Osteocyte (in vitro differentiated cells): ENCODE data around the gene NPDC1. TPM values are rescaled to one million over a fixed set of nuclear protein-coding genes. Genes with fewer than 3 reads are reported as not detected.

Experiments used
- DNase-seq: peaks from one replicate; pipeline ENCODE4 v3.0.0; 2021; ENCODE audit warnings: mixed read lengths; ENCODE audit not compliant: unreplicated experiment; ENCODE audit errors: extremely low spot score
- H3K27ac Mint-ChIP-seq: one replicate; pipeline ENCODE4 v1.8.0; 2021; ENCODE audit warnings: mild to moderate bottlenecking, mixed read lengths; ENCODE audit not compliant: unreplicated experiment
- H3K27me3 Mint-ChIP-seq: one replicate; pipeline ENCODE4 v1.8.0; 2021; ENCODE audit warnings: mixed read lengths; ENCODE audit not compliant: unreplicated experiment
- H3K36me3 Mint-ChIP-seq: one replicate; pipeline ENCODE4 v1.8.0; 2021; ENCODE audit warnings: mixed read lengths; ENCODE audit not compliant: unreplicated experiment
- H3K4me1 Mint-ChIP-seq: one replicate; pipeline ENCODE4 v1.8.0; 2021; ENCODE audit warnings: mixed read lengths; ENCODE audit not compliant: unreplicated experiment
- H3K4me3 Mint-ChIP-seq: one replicate; pipeline ENCODE4 v1.8.0; 2021; ENCODE audit warnings: mild to moderate bottlenecking, moderate library complexity, mixed read lengths; ENCODE audit not compliant: unreplicated experiment
- H3K9me3 Mint-ChIP-seq: one replicate; pipeline ENCODE4 v1.8.0; 2021; ENCODE audit warnings: mixed read lengths; ENCODE audit not compliant: unreplicated experiment
- total RNA-seq: library from RNA; stranded (reverse); gene quantifications from 2 replicates; pipeline ENCODE4 v1.2.1, GENCODE V29; 2021
- TF ChIP-seq, protein P1 (sequence below): fragments of 200-600 bp; sonication (generic); IDR thresholded peaks from 2 replicates; pipeline ENCODE4 v1.5.0; 2021; ENCODE audit warnings: antibody characterized with exemption, mild to moderate bottlenecking, moderate library complexity

The NPDC1 gene
- total RNA-seq, 1 donor from 2014 or later, result 91.0 TPM

DNA sequence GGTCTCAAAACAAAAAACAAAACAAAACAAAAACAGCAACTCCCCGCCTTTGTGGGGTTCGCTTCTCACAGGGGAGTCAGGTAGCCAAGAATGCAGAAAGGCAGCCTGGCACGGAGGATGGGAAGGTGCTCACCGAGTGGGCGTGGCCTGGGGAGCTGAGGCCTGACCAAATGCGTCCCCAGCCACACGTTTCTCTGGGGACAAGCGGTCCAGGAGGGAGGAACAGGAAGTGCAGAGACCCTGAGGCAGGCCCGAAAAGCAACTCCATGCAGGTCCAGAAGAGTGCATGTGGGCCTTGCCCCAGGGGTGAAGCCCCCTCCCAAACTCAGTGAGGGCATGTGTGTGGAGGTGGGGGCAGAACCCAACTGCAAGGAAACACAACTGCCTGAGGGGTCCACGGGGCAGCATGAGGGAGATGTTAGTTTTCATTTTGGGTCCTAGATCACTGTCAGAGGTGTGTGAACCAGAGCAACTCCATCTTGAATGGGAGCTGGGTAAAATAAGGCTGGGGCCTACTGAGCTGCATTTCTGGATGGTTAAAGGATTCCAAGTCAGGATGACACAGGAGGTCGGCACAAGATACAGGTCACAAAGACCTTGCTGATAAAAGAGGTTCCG, 28.8 kb upstream of the NPDC1 start:
- Mint-ChIP-seq H3K4me3 (no peak overlapping the region), H3K27ac (no peak overlapping the region), H3K4me1 (peaks cover 17% of the 10 kb centered on the region), H3K36me3 (no peaks in the 10 kb centered on the region), H3K27me3 (no peaks in the 10 kb centered on the region), H3K9me3 (no peaks in the 10 kb centered on the region)
- DNase-seq, result no peak
- TF ChIP-seq, protein P1, sequence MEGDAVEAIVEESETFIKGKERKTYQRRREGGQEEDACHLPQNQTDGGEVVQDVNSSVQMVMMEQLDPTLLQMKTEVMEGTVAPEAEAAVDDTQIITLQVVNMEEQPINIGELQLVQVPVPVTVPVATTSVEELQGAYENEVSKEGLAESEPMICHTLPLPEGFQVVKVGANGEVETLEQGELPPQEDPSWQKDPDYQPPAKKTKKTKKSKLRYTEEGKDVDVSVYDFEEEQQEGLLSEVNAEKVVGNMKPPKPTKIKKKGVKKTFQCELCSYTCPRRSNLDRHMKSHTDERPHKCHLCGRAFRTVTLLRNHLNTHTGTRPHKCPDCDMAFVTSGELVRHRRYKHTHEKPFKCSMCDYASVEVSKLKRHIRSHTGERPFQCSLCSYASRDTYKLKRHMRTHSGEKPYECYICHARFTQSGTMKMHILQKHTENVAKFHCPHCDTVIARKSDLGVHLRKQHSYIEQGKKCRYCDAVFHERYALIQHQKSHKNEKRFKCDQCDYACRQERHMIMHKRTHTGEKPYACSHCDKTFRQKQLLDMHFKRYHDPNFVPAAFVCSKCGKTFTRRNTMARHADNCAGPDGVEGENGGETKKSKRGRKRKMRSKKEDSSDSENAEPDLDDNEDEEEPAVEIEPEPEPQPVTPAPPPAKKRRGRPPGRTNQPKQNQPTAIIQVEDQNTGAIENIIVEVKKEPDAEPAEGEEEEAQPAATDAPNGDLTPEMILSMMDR, result no peak

DNA sequence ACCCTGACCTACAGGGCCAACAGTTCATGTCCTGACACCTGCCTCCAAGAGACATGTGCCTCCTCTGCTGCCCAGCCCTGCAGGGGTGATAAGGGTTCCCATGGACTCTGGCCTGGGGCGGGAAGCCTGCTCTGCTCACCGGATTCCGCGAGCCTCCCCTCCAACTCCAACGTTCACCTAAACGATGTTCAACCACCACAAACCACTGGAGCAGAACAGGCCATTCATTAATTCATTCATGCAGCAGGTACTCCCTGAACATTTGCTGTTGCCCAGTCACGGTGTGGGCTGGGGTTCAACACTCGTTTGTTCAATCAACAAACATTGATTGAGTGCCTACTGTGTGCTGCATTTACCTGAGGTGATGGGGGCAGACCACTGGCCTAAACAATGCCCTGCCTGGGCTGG, 28.0 kb upstream of the NPDC1 start:
- Mint-ChIP-seq H3K27me3 (no peaks in the 10 kb centered on the region), H3K36me3 (no peaks in the 10 kb centered on the region), H3K4me3 (no peak overlapping the region), H3K9me3 (no peaks in the 10 kb centered on the region), H3K27ac (no peak overlapping the region), H3K4me1 (peaks cover 17% of the 10 kb centered on the region)
- DNase-seq, result no peak
- TF ChIP-seq, protein P1, result no peak

DNA sequence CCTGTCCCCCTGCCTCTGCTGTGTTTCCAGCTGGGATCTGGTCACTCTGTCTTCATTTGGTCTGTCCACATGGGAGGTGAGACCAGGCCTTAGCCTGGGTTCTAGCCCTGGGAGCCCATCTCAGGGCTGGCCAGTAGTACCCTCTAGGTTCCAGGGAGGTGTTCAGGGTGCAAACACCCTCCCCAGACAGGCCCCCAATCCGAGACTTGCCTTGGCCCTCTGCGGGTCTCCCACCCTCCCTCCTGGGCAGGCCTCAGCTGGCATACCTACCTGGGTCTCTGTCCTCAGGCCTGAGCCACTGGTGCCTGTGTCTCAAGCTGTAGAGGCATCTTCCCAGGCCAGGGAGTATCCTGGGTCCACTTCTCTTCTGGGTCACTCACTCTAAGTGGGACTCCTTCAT, 25.3 kb upstream of the NPDC1 start:
- Mint-ChIP-seq H3K4me3 (peak overlapping the region; percentile 63), H3K27me3 (no peaks in the 10 kb centered on the region), H3K4me1 (peaks cover 12% of the 10 kb centered on the region), H3K27ac (peak overlapping the region; percentile 52), H3K9me3 (no peaks in the 10 kb centered on the region), H3K36me3 (no peaks in the 10 kb centered on the region)
- TF ChIP-seq, protein P1, result no peak
- DNase-seq, result no peak

DNA sequence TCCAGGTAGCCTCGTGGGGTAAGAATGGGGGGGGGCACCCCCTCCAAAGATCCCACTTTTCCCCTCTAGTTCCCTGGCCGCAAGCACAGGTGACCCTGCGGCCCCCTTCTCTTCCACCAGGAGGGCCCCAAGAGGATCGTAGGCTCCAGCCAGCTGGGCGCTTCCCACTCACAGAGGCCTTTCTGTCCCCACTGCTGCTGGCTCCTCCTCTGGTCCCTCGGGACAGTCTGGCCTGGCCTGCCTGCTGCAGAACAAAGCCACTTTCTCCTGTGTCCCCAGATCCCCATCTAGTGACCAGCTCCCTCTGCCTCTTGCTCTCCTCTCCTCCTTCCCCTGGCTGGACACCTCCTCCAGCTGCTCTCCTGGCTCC, 24.9 kb upstream of the NPDC1 start:
- Mint-ChIP-seq H3K4me1 (peaks cover 12% of the 10 kb centered on the region), H3K4me3 (peak overlapping the region; percentile 63), H3K36me3 (no peaks in the 10 kb centered on the region), H3K27me3 (no peaks in the 10 kb centered on the region), H3K9me3 (no peaks in the 10 kb centered on the region), H3K27ac (peak overlapping the region; percentile 52)
- TF ChIP-seq, protein P1, result no peak
- DNase-seq, result peak; percentile 85

DNA sequence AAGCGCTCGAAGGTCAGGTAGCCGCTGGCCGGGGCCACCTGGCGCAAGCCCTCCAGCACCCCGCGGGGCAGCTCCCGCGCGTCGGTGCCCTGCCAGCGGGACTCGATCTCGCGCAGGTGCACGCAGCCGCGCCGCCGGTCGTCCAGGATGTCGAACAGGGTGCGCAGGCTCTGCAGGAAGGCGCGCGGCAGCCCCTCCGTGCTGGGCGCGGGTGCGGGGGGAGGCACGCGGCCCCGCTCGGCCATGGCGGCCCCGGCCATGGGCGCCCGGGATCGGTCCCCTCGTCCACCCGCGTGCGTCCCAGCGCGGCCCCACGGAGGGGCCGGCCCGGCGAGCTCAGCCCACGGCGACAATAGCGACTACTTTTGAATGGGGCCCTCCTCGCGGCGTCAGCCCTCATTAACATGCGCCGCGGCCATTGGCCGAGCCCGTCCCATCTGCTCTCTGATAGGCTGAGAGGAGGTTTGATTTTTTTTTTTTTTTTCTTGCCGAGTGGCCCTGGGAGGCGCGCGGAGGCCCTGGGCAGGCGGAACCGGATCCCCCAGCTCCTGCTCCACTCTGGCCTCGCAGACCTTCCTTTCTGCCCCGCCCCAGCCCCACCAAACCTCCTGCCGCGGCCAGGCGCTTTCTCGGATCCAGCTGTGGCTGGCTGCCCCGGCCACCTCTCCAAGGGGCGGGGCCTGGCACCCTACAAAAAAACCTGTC, 24.4 kb upstream of the NPDC1 start, which contains the start of gene SAPCD2:
SAPCD2 (minus strand) TSS at position 357 of the 705 bp plus-strand sequence; CDS start at position 260, 97 bp downstream.
- Mint-ChIP-seq H3K27me3 (no peaks in the 10 kb centered on the region), H3K4me1 (peaks cover 12% of the 10 kb centered on the region), H3K9me3 (no peaks in the 10 kb centered on the region), H3K4me3 (peak within 1 kb of the TSS; percentile 63), H3K36me3 (no peaks in the 10 kb centered on the region), H3K27ac (peak within 1 kb of the TSS; percentile 52)
- TF ChIP-seq, protein P1, result no peak
- peak; percentile 92 for DNase-seq
